NCI-H82 treated with DMSO at 0.1 percent for 48 hours (cell line): ENCODE measurements around the gene PKLR.
"Not testable (repeated sequence)": the region's sequence is repeated elsewhere in the genome, so short reads cannot be mapped to it uniquely, and the experiment has no call there.

Experiments
- DNase-seq: peaks from one replicate; lab custom pipeline; 2025; ENCODE audit not compliant: unreplicated experiment; lab: John Stamatoyannopoulos, UW

The PKLR gene

DNA sequence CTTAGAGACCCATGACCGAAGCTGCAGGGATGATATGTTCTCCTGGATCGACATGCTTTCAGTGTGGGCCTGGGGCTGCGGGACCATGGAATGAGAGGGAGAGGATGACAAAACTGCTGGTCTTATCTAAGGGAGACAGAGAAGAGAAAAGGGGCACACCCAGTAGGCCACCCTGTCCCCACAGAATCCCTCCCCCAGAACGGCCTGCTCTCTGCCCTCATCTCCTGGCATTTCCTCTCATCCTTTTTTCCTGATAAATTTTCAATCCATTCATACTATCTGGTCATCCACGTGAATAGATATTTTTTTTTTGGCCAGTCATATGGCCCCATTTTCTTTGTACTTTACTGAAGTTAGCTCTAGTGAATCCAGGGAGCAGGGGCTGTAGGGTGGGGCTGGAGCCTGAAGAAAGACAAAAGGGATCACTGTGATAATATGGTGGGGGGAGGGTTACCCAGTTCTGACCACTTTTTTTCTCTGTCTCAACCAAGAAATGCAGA lies at the start of gene PKLR:
Gene PKLR (minus strand): TSS at position 97 of the 500 bp plus-strand sequence. CDS start 43 bp downstream, at position 54.
- DNase-seq = no peak

GRCh38 chr1:155342842-155343241 lies 41.6 kb upstream of the PKLR start:
- DNase-seq = no peak

- no peak for DNase-seq
Observed at GRCh38 chr1:155339515-155340097, 38.4 kb upstream of the PKLR start.

DNA sequence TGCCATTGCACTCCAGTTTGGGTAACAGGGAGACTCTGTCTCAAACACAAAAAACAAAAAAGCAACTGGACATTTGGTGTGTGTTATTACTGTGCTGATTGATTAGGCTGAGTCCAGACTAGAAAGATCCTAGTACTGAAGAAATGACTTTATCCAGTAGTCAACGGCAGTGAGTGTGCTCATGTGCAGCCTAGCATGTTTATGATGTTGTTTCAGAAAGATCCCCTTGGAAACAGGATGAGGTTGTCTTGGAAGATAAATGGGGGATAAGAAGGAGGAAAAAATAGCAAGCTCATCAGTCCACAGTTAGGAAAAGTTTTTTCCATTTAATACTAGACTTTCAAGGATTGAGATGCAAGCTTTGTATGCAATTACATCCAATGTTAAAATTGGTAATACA lies 33.7 kb upstream of the PKLR start:
- no peak for DNase-seq

- no peak for DNase-seq
Observed at GRCh38 chr1:155329980-155330598, 28.9 kb upstream of the PKLR start.

DNA sequence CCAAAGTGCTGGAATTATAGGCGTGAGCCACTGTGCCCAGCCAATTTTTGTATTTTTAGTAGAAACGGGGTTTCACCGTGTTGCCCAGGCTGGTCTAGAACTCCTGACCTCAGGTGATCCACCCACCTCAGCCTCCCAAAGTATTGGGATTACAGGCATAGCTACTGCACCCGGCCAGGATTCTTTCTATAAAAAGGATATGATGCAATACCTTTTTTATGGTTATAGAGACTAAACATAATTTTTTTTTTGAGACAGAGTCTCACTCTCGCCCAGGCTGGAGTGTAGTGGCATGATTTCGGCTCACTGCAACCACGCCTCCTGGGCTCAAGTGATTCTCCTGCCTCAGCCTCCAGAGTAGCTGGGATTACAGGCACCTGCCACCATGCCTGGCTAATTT lies 27.6 kb upstream of the PKLR start:
- not testable (repeated sequence) for DNase-seq

GRCh38 chr1:155327981-155328380 lies 26.7 kb upstream of the PKLR start:
- no peak for DNase-seq

GRCh38 chr1:155326631-155327037 lies 25.4 kb upstream of the PKLR start:
- no peak for DNase-seq

DNA sequence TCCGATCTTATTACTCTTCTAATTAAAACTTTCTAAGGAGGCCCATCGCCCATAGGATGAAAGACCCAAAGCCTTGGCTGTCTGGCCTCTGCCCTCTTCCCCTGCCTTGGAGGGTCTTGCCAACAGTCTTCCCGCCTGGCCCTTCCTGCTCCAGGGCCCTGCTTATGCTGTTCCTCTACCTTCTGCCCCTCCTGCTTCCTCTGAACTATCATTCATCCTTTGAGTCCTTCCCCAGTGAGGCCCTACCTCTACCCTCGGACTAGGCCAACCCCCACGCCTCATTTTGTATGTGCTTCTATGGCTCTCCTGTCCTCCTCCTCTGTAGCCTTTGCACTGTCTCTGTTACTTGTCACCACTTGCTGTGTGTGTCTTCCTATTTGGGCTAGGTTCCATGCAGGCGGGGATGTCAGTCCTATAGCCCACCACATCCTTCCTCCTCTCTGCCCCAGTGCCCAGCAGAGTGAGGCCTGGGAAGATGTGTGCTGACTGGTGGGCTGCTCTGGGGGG lies 24.8 kb upstream of the PKLR start:
- no peak for DNase-seq

GRCh38 chr1:155325603-155325893 lies 24.3 kb upstream of the PKLR start:
- no peak for DNase-seq

- DNase-seq = peak; percentile 32
Observed at GRCh38 chr1:155324717-155325602, 23.7 kb upstream of the PKLR start.

DNA sequence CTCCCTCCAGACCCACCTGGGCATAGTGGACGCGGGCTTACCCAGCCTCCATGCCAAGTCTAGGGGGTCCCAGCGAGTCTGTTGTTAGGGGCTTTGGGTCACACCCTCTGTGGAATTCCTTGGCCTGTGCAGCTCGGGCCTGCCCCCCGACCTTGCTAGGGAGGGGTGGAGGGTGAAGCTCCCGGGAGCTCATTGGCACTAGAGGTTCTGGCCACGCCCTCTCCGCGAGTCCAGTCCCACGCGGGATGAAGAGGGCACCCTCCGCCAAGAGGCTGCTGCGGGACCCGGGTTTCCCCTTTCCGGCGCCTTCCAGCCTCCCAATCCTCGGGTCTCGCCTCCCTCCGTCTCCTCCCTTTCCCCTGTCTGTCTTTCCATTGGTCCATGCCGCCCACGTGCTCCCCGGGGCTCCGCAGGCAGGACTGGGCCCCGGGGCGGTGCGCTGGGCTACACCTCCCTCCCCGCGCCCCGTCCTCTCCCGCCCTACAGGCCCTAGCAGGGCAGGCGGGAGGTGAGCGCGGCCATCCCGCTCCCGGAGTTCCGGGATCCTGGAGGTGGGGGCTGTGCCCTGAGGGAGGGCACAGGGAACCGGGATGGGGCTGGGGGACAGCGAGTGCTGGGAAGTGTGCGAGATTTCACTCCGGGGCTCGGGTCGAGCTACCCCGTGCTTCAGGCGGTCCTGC lies 22.9 kb upstream of the PKLR start:
- DNase-seq = peak; percentile 94

GRCh38 chr1:155323729-155324036 lies 22.4 kb upstream of the PKLR start:
- peak; percentile 55 for DNase-seq

DNA sequence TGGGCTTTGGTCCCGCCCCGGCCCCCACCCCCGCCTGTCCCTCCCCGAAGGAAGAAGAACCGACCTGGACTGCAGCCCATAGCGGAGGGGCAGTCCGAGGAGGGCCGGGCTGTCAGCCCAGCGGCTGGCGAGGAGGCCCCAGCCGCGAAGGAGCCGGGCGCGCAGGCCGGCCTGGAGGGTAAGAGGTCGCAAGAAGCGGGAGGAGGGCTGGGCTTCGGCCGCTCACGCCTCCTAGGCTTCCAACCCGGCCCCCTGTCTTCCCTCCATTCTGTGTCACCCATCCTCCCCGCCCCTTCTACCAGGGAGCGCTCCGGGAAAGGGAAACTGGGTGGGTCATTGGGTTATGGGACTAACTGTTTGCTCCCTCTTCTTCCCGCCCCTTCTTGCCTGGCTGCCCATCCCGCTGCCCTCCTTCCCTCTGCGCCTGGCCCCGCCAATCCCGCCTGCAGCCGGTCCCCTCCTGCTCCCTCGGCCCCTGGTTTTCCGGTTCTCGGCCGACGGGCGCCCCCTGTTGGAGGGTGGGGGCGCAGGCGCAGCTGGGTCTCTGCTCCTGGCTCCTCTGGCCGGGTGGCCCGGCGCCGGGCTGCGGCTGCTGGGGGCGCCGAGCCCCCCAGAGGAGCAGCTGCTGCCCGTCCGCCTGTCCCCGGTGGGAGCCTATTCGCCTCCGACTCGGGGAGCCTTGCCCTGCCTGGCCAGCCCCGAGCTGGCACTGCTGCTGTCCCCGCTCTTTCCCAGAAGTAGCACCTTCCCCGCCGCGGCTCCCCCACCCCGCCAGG lies 21.9 kb upstream of the PKLR start:
- peak; percentile 89 for DNase-seq

DNA sequence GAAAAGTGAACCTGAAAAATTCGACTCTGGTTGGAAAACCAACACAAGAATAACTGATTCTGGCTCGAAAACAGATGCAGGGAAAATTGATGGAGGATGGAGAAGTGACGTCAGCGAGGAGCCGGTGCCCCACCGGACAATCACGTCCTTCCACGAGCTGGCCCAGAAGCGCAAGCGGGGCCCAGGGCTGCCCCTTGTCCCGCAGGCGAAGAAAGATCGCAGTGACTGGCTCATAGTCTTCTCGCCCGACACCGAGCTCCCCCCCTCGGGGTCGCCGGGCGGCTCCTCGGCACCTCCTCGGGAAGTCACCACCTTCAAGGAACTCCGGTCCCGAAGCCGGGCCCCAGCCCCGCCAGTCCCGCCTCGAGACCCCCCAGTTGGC lies 21.3 kb upstream of the PKLR start:
- no peak for DNase-seq

DNA sequence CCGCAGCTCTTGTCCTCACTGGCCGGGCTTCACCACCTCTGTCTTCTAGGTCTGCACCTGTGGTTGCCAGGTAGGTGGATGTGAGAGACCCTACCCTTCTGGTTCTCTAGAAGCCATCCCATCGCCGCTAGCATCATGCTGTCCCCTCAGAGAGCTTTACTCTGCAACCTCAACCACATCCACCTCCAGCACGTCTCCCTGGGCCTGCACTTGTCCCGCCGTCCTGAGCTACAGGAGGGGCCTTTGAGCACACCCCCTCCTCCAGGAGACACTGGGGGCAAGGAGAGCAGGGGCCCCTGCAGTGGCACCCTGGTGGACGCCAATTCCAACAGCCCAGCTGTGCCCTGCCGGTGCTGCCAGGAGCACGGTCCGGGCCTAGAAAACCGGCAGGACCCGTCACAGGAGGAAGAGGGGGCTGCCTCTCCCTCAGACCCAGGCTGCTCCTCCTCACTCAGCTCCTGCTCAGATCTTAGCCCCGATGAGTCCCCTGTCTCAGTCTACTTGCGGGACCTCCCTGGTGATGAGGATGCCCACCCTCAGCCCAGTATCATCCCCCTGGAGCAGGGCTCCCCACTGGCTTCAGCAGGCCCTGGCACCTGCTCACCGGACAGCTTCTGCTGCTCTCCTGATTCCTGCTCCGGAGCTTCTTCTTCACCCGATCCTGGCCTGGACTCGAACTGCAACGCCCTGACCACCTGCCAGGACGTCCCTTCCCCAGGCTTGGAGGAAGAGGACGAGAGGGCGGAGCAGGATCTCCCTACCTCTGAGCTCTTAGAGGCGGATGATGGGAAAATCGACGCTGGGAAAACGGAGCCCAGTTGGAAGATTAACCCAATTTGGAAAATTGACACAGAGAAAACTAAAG lies 20.6 kb upstream of the PKLR start:
- no peak for DNase-seq

- DNase-seq = peak; percentile 41
Observed at GRCh38 chr1:155320661-155321617, 19.7 kb upstream of the PKLR start, which contains the start of gene RUSC1. RUSC1 (plus strand) TSS chr1:155320894; CDS start chr1:155321774, 880 bp downstream.

GRCh38 chr1:155320252-155320651 lies 19.0 kb upstream of the PKLR start:
- DNase-seq = no peak

GRCh38 chr1:155319536-155319935 lies 18.3 kb upstream of the PKLR start:
- no peak for DNase-seq
